ENCODE data around the gene TMEM163. TPM values are rescaled to one million over a fixed set of nuclear protein-coding genes. Genes with fewer than 3 reads are reported as not detected.

TMEM163 gene
- total RNA-seq, 1 experiment from 2014 or later: 0.12 TPM

DNA sequence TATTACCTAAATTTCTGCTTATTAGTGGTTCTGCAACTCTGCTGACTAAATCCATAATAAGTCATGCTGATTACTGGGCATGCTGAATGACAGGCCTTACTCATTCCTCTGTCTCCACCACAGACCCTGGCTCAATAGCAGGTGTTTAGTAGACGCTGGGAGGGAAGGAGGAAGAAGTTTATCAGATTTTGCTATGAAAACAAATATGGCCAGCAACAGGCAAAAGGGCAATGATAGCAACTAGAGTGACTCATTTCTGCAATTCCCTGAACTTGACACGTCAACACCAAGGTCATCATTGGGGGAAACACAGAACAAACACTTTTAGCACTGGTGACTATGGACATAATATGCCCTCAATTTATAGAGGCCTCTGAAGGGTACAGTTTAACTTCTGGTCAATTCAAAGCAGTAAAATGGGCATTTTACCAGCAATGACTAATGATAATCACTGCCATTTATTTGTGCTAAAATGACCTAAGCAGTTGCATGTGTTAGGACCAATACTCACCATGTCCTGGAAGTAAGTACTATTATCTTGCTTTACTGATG lies 35.2 kb downstream of the TMEM163 start:
- H3K4me2 ChIP-seq (ENCODE audit: low read length): no peak overlapping the region
- no TSS peak for BruUV-seq (replicated peaks)
- RAD21 ChIA-PET (ENCODE audit: low non-redundant PET in 1 of 2, low total read pairs in 2 of 2, uncharacterized antibody in 2 of 2, unreplicated experiment in 2 of 2): no interaction called here
- CTCF ChIA-PET: no interaction called here
- H3K9me2 ChIP-seq (ENCODE audit: insufficient read depth): no peaks in the 10 kb centered on the region
- H3K4me3 ChIP-seq (replicated peaks in 1 of 2; ENCODE audit: low read depth in 1 of 2, low read length in 2 of 2): no peak overlapping the region
- H3K9me3 ChIP-seq (ENCODE audit: control insufficient read depth in 1 of 2, insufficient read depth in 1 of 2, low read depth in 1 of 2, low read length in 2 of 2): no peaks in the 10 kb centered on the region
- intact Hi-C loops (cut with micrococcal nuclease): no loop called here
- H3K9ac ChIP-seq (ENCODE audit: low read length): no peak overlapping the region
- no peaks in the 10 kb centered on the region for H3K79me2 ChIP-seq (ENCODE audit: insufficient read depth, low read length)
- H2AFZ ChIP-seq (ENCODE audit: low read depth, low read length, poor library complexity, severe bottlenecking): no peak overlapping the region
- ATAC-seq: no peak
- H4K20me1 ChIP-seq (ENCODE audit: insufficient read depth): no peaks in the 10 kb centered on the region
- POLR2A ChIA-PET: no interaction called here
- no peaks in the 10 kb centered on the region for H3K4me1 ChIP-seq (ENCODE audit: control insufficient read depth in 1 of 2, insufficient read depth in 2 of 2, low read length in 2 of 2)
- TF ChIP-seq CEBPB (IDR thresholded peaks at IDR 0.05; ENCODE audit: low read depth): no peak
- no peak for TF ChIP-seq ZBTB33 (IDR thresholded peaks at IDR 0.05; ENCODE audit: extremely low read depth, insufficient replicate concordance, low read length)
- no peak for TF ChIP-seq POLR2A (IDR thresholded peaks at IDR 0.05; ENCODE audit: borderline replicate concordance, extremely low read depth, insufficient read depth, insufficient read length)
- TF ChIP-seq ATF3 (IDR thresholded peaks at IDR 0.05): no peak
- no peak for TF ChIP-seq JUND (IDR thresholded peaks at IDR 0.05)
- no peak for TF ChIP-seq SIN3A (IDR thresholded peaks at IDR 0.05; ENCODE audit: low read depth)
- no peak for TF ChIP-seq YY1 (IDR thresholded peaks at IDR 0.05; ENCODE audit: extremely low read depth, insufficient replicate concordance, low read depth, low read length)
- no peak for TF ChIP-seq RAD21 (IDR thresholded peaks at IDR 0.05; ENCODE audit: low read depth)
- TF ChIP-seq SRF (IDR thresholded peaks at IDR 0.05; ENCODE audit: low read depth): no peak
- TF ChIP-seq EGR1 (IDR thresholded peaks at IDR 0.05; ENCODE audit: low read depth): no peak
- no peak for TF ChIP-seq CBX3 (IDR thresholded peaks at IDR 0.05; ENCODE audit: low read depth)
- no peak for TF ChIP-seq ELF1 (IDR thresholded peaks at IDR 0.05; ENCODE audit: borderline replicate concordance, low read depth)
- TF ChIP-seq EZH2phosphoT487 (IDR thresholded peaks at IDR 0.05; ENCODE audit: borderline replicate concordance): no peak
- no peak for TF ChIP-seq FOSL1 (IDR thresholded peaks at IDR 0.05; ENCODE audit: low read depth)
- TF ChIP-seq TCF7L2 (IDR thresholded peaks at IDR 0.05; ENCODE audit: borderline replicate concordance, extremely low read depth, insufficient read depth, insufficient read length): no peak
- TF ChIP-seq, protein P1, sequence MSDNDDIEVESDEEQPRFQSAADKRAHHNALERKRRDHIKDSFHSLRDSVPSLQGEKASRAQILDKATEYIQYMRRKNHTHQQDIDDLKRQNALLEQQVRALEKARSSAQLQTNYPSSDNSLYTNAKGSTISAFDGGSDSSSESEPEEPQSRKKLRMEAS (IDR thresholded peaks at IDR 0.05): no peak
- no peak overlapping the region for H3K27ac ChIP-seq (ENCODE audit: low read depth, low read length)
- no peaks in the 10 kb centered on the region for H3K27me3 ChIP-seq (ENCODE audit: insufficient read depth, low read length)
- DNase-seq (ENCODE audit: low read depth, low spot score): no peak
- H3K36me3 ChIP-seq (ENCODE audit: control insufficient read depth in 1 of 2, insufficient read depth in 2 of 2, low read length in 2 of 2): no peaks in the 10 kb centered on the region

All from HCT116 (cell line).